B cell (primary cell): Measurements from ENCODE around the gene CPNE4. TPM values are rescaled to one million over a fixed set of nuclear protein-coding genes. Genes with fewer than 3 reads are reported as not detected.

Source experiments
- ATAC-seq: fragments of 200-7000 bp; cut with Tn5 transposase; one replicate; pipeline ENCODE4 v1.10.0; 2021; ENCODE audit warnings: low read depth, mild to moderate bottlenecking, moderate number of reproducible peaks, moderate library complexity
- CTCF ChIA-PET: fragments of 350-600 bp; sonication (Branson Sonifier 250); formaldehyde crosslinking; loops from one replicate; lab custom pipeline; 2021; ENCODE audit warnings: antibody characterized with exemption, inconsistent platforms; lab: Charles Lee
- POLR2A ChIA-PET: fragments of 350-600 bp; sonication (Branson Sonifier 250); formaldehyde crosslinking; loops from one replicate; lab custom pipeline; 2021; ENCODE audit warnings: antibody characterized with exemption; lab: Charles Lee
- DNase-seq: peaks from one replicate; pipeline ENCODE4 v3.0.0; 2013
- H2AFZ ChIP-seq: 2 replicates; pipeline ENCODE4 v1.6.1; 2012; ENCODE audit warnings: mild to moderate bottlenecking, low read depth, low read length; ENCODE audit not compliant: insufficient read depth, poor library complexity, severe bottlenecking
- H3K27ac ChIP-seq, 2 donors: 1 replicate in 1 of 2; 2 replicates in 1 of 2; pipeline ENCODE4 v1.5.1; 2012 to 2013; ENCODE audit warnings: low read length in 2 of 2, mild to moderate bottlenecking in 2 of 2, moderate library complexity in 1 of 2
- H3K27me3 ChIP-seq, 4 experiments: fragments of 200-600 bp in 1 of 4; sonication (generic) in 1 of 4; replicated peaks in 1 of 4; 1 replicate in 2 of 4; 2 replicates in 2 of 4; pipeline versions ENCODE4 v1.6.1 to v1.7.0; 2013 to 2016; ENCODE audit warnings: low read length in 3 of 4, mild to moderate bottlenecking in 2 of 4, mixed read lengths in 1 of 4, moderate library complexity in 1 of 4; ENCODE audit not compliant: insufficient read depth in 4 of 4, control insufficient read depth in 3 of 4; ENCODE audit errors: control extremely low read depth in 1 of 4
- H3K36me3 ChIP-seq, 2 experiments: replicated peaks in 1 of 2; 1 replicate in 1 of 2; 2 replicates in 1 of 2; pipeline versions ENCODE4 v1.6.1 to v1.7.1; 2013; ENCODE audit warnings: low read length in 1 of 2; ENCODE audit not compliant: insufficient read depth in 2 of 2, control insufficient read depth in 1 of 2; ENCODE audit errors: control extremely low read depth in 1 of 2, extremely low read depth in 1 of 2
- H3K4me1 ChIP-seq, 2 donors: fragments of 200-600 bp in 1 of 2; sonication (generic) in 1 of 2; 1 replicate in 1 of 2; 2 replicates in 1 of 2; pipeline versions ENCODE4 v1.5.1 to v1.6.1; 2013 to 2017; ENCODE audit warnings: low read length in 2 of 2; ENCODE audit not compliant: control insufficient read depth in 2 of 2, insufficient read depth in 2 of 2
- H3K4me2 ChIP-seq: replicated peaks from 2 replicates; pipeline ENCODE3; 2012; ENCODE audit warnings: mild to moderate bottlenecking, low read depth, low read length; ENCODE audit not compliant: poor library complexity, severe bottlenecking
- H3K4me3 ChIP-seq, 5 experiments: fragments of 200-600 bp in 1 of 5; sonication (generic) in 1 of 5; 1 replicate in 3 of 5; 2 replicates in 2 of 5; pipeline versions ENCODE4 v1.5.1 to v1.7.0; 2011 to 2016; ENCODE audit warnings: low read length in 4 of 5, mild to moderate bottlenecking in 4 of 5, low read depth in 2 of 5, control low read depth in 1 of 5, moderate library complexity in 1 of 5; ENCODE audit not compliant: insufficient read depth in 1 of 5; ENCODE audit errors: control extremely low read depth in 1 of 5, extremely low read depth in 1 of 5
- H3K79me2 ChIP-seq: fragments of 200-600 bp; sonication (generic); one replicate; pipeline ENCODE4 v1.6.0; 2016; ENCODE audit warnings: low read length; ENCODE audit not compliant: control insufficient read depth, insufficient read depth
- H3K9ac ChIP-seq: fragments of 200-600 bp; sonication (generic); 2 replicates; pipeline ENCODE4 v1.6.1; 2017; ENCODE audit warnings: mild to moderate bottlenecking, low read length, moderate library complexity
- H3K9me3 ChIP-seq, 3 donors: one replicate each; pipeline versions ENCODE4 v1.6.1 to v1.7.1; 2013; ENCODE audit warnings: low read length in 2 of 3; ENCODE audit not compliant: control insufficient read depth in 2 of 3, insufficient read depth in 1 of 3; ENCODE audit errors: control extremely low read depth in 1 of 3
- H4K20me1 ChIP-seq: 2 replicates; pipeline ENCODE4 v1.6.0; 2012; ENCODE audit warnings: mild to moderate bottlenecking, low read length; ENCODE audit not compliant: insufficient read depth, control insufficient read depth, poor library complexity, severe bottlenecking
- H3K27ac Mint-ChIP-seq: one replicate; pipeline ENCODE4 v1.8.0; 2021; ENCODE audit warnings: mixed read lengths
- H3K27me3 Mint-ChIP-seq: one replicate; pipeline ENCODE4 v1.8.0; 2021; ENCODE audit warnings: mixed read lengths
- H3K4me1 Mint-ChIP-seq: one replicate; pipeline ENCODE4 v1.8.0; 2021; ENCODE audit warnings: mixed read lengths
- H3K4me3 Mint-ChIP-seq: one replicate; pipeline ENCODE4 v1.8.0; 2021; ENCODE audit warnings: mixed read lengths
- H3K9me3 Mint-ChIP-seq: one replicate; pipeline ENCODE4 v1.8.0; 2022; ENCODE audit warnings: mixed read lengths; ENCODE audit not compliant: insufficient read depth
- EZH2 ChIP-seq: IDR thresholded peaks from 2 replicates; pipeline ENCODE4 v1.6.1; 2012; ENCODE audit warnings: borderline replicate concordance, low read depth, mild to moderate bottlenecking, moderate library complexity, low read length; ENCODE audit not compliant: insufficient read depth, poor library complexity, severe bottlenecking
- WGBS: methylation state at CpG from one replicate; pipeline ENCODE4 v1.1.5; 2013; ENCODE audit warnings: missing lambda C conversion rate; ENCODE audit not compliant: insufficient coverage; 5-methylcytosine and 5-hydroxymethylcytosine counted together
- intact Hi-C: fragments of 100-400 bp; cut with micrococcal nuclease; formaldehyde crosslinking; loops from one replicate; pipeline ENCODE4 v1.10.0; 2022
- polyA minus RNA-seq: library from RNA; depleted of rRNA, polyadenylated mRNA; stranded (reverse); fragments of >200 nt; gene quantifications from 2 replicates; pipeline ENCODE4 v1.2.3, GENCODE V29; 2012
- polyA plus RNA-seq: library from polyadenylated mRNA; depleted of rRNA; stranded (reverse); fragments of >200 nt; gene quantifications from 2 replicates; pipeline ENCODE4 v1.2.3, GENCODE V29; 2012
- total RNA-seq, 2 donors: library from RNA; stranded (reverse); fragments of 120-200 nt in 1 of 2; gene quantifications; 1 replicate in 1 of 2; 2 replicates in 1 of 2; pipeline versions ENCODE4 v1.2.3 to v1.2.4, GENCODE V29; 2013 to 2022
- TF ChIP-seq, protein P1 (sequence below): fragments of 200-600 bp; IDR thresholded peaks from one replicate; pipeline ENCODE4 v1.8.0; 2022; ENCODE audit warnings: antibody characterized with exemption, mild to moderate bottlenecking

CPNE4 gene
- total RNA-seq (not detected in 2 replicates), polyA plus RNA-seq (not detected in 2 replicates), polyA minus RNA-seq (not detected in 2 replicates)
- 0.12 TPM for total RNA-seq (2013)

DNA sequence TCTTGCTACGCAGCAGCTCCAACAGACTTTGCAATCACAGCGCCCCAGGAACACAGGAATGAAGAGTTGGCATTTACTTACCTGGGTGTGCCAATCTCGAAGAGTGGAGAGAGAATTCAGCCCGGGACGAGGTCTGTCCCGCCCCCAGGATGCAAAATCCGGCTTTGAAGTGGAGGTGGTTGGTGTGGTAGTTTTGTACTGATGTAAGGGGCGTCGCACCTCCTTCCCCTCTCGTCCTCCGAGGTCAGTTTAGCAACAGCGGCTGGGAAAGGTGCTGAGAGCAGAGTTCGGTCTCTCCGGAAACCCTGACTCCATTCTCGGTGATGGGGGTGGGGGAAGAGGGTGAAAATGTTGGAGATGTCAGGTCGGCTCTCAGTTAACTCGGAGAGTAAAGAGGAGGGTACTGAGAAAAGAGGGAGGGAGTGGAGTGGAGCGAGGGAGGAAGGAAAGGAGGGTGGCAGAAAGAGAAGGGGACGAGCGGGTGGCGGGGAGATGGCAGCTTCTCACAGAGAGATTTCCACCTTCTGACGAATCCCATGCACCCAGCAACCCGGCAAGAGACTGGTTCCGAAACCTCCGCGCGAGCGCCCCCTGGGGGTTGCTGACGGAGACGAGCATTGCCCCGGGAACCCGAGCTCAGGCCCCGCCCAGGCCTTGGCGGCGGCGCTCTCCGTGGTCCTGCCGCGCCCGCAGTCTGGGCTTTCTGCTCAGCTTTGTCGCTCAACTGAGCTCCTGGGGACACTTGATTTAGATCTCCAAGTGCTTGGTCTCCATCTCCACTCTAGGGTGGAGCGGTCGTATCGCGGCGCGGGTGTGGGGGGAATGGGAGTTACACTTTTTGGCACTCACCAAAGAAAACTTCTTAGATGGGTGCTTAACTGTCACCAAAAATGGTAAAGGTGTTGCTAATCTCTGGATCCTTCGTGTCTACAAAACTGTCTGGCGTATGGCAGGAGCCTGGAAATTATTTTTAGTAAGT lies at the start of gene CPNE4:
Gene CPNE4 (minus strand): TSS at position 529 of the 979 bp plus-strand sequence.
- Mint-ChIP-seq H3K4me3 (no peak within 1 kb of the TSS), H3K4me1 (peaks cover 8% of the 10 kb centered on the region), H3K27ac (no peak within 1 kb of the TSS), H3K27me3 (peaks cover 74% of the 10 kb centered on the region), H3K9me3 (no peaks in the 10 kb centered on the region)
- ATAC-seq (peak; percentile 49), DNase-seq (peak; percentile 17)
- intact Hi-C loops, result loop anchor here (5.0 kb wide), 1 partner anchor 363 kb away; no protein-coding TSS in a partner anchor
- ChIA-PET CTCF (no interaction called here), POLR2A (no interaction called here)
- no peak for TF ChIP-seq EZH2
- TF ChIP-seq, protein P1, sequence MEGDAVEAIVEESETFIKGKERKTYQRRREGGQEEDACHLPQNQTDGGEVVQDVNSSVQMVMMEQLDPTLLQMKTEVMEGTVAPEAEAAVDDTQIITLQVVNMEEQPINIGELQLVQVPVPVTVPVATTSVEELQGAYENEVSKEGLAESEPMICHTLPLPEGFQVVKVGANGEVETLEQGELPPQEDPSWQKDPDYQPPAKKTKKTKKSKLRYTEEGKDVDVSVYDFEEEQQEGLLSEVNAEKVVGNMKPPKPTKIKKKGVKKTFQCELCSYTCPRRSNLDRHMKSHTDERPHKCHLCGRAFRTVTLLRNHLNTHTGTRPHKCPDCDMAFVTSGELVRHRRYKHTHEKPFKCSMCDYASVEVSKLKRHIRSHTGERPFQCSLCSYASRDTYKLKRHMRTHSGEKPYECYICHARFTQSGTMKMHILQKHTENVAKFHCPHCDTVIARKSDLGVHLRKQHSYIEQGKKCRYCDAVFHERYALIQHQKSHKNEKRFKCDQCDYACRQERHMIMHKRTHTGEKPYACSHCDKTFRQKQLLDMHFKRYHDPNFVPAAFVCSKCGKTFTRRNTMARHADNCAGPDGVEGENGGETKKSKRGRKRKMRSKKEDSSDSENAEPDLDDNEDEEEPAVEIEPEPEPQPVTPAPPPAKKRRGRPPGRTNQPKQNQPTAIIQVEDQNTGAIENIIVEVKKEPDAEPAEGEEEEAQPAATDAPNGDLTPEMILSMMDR, result peak; percentile 29
- Histone ChIP-seq H3K79me2 (no peaks in the 10 kb centered on the region), H3K4me1 (no peaks in the 10 kb centered on the region), H3K9me3 (peaks cover 0 to 13% (median 0%) of the 10 kb centered on the region in 3 donors), H3K4me2 (no peak within 1 kb of the TSS), H3K36me3 (no peaks in the 10 kb centered on the region), H2AFZ (no peak within 1 kb of the TSS), H3K4me3 (no peak within 1 kb of the TSS), H3K27me3 (peaks cover 0 to 28% (median 20%) of the 10 kb centered on the region in 4 experiments), H3K9ac (no peak within 1 kb of the TSS), H4K20me1 (no peaks in the 10 kb centered on the region), H3K27ac (no peak within 1 kb of the TSS)
- 6% methylated on average over 37 of the region's 49 CpGs for WGBS
